Astrocyte of the spinal cord (primary cell): ENCODE results near the gene SV2B.

Experiments
- DNase-seq: peaks from one replicate; pipeline ENCODE4 v3.0.0; 2011; ENCODE audit warnings: low read depth, low spot score
- H3K4me3 ChIP-seq: 2 replicates; pipeline ENCODE4 v1.5.1; 2011; ENCODE audit warnings: low read depth, mild to moderate bottlenecking, low read length, moderate library complexity
- in situ Hi-C: cut with HindIII; loops from 2 replicates; pipeline ENCODE4 v1.10.0; 2017; ENCODE audit warnings: low sequenced_read_pairs
- TF ChIP-seq, protein P1 (sequence below): IDR thresholded peaks from 2 replicates; pipeline ENCODE4 v1.5.1; 2012; ENCODE audit warnings: low read depth, mild to moderate bottlenecking, low read length, inconsistent platforms

Gene SV2B

DNA sequence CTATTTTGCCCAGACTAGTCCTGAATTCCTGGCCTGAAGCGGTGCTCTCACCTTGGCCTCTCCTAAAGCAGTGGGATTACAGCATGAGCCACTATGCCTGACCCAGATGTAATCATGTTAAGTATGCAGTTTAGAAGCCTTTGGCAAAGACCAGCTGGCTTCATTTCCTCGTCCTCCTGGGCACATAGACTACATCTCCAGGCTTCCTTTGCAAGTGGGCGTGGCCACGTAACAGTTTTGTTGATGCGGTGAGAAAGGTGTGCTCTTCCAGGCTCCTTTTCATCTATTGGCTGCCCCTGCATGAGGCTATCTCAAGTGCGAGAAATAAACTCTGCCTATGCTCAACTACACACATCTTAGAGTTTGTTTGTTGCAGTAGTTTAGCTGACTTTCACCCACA is 13.0 kb downstream of the SV2B start:
- TF ChIP-seq, protein P1, sequence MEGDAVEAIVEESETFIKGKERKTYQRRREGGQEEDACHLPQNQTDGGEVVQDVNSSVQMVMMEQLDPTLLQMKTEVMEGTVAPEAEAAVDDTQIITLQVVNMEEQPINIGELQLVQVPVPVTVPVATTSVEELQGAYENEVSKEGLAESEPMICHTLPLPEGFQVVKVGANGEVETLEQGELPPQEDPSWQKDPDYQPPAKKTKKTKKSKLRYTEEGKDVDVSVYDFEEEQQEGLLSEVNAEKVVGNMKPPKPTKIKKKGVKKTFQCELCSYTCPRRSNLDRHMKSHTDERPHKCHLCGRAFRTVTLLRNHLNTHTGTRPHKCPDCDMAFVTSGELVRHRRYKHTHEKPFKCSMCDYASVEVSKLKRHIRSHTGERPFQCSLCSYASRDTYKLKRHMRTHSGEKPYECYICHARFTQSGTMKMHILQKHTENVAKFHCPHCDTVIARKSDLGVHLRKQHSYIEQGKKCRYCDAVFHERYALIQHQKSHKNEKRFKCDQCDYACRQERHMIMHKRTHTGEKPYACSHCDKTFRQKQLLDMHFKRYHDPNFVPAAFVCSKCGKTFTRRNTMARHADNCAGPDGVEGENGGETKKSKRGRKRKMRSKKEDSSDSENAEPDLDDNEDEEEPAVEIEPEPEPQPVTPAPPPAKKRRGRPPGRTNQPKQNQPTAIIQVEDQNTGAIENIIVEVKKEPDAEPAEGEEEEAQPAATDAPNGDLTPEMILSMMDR = no peak
- in situ Hi-C loops = no loop called here
- H3K4me3 ChIP-seq = no peak overlapping the region
- no peak for DNase-seq

GRCh38 chr15:91114301-91114700 is 14.2 kb downstream of the SV2B start:
- in situ Hi-C loops = no loop called here
- H3K4me3 ChIP-seq = no peak overlapping the region
- TF ChIP-seq, protein P1 = no peak
- DNase-seq = no peak

GRCh38 chr15:91116113-91117067 is 16.3 kb downstream of the SV2B start:
- no peak overlapping the region for H3K4me3 ChIP-seq
- TF ChIP-seq, protein P1 = no peak
- in situ Hi-C loops = no loop called here
- DNase-seq = no peak

DNA sequence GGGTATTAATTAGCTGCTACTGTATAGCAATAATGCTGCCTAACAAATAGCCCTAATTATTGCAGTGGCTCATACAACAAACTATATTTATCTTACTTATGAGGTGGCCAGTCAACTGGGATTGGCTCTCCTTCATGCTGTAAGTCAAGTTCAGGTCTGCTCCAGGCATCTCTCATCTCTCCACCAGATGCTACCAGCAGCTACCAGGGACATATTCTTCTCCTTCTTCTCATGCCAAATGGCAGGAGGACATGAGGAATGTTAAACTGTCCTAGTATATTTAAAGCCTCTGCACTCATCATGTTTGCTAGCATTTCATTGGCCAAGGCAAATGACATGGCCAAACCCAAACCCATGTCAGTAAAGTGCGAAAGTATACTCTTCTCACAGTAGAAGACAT is 17.3 kb downstream of the SV2B start:
- TF ChIP-seq, protein P1 = no peak
- no peak overlapping the region for H3K4me3 ChIP-seq
- in situ Hi-C loops = no loop called here
- DNase-seq = no peak

DNA sequence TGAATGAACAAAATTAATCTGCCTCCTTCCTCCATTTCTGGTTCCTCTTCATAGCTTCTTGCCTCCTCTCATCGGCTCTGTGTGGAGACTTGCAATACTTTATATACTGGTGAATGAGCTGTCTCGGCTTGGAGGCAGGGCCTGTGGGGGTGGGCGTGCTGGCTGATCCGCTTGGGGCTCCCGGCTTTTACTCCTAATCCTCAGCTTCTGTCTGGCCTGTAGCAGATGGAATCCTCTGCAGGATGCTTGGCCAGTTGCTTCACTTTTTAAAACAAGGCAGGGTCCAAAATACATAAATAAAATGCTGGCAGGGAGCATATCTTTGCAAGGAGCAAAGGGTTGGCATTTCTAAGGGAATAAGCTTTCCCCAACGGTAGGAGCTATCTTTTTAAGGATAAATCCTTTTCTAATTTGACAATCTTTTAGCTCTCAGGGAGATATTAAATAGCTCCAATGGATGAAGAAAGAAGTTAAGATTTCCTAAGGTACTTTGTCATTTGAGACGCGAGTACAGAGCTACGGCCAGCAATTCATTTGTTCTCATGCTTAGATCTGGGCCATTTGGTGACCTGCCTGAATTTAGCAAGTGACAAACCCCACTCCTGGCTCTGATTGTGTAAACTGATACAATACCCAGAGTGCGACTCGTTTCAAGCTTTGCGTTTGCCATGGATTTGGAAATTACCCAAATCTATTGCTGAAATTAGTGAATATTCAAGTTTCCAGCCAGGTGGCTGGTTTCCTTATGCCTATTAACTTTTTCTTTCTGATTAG is 18.9 kb downstream of the SV2B start:
- H3K4me3 ChIP-seq = no peak overlapping the region
- TF ChIP-seq, protein P1 = no peak
- in situ Hi-C loops = no loop called here
- no peak for DNase-seq

- DNase-seq = no peak
- no peak overlapping the region for H3K4me3 ChIP-seq
- TF ChIP-seq, protein P1 = no peak
- in situ Hi-C loops = no loop called here
Measured at GRCh38 chr15:91122296-91122695, 22.2 kb downstream of the SV2B start.
